ENCODE measurements around the gene TESK1. TPM values are rescaled to one million over a fixed set of nuclear protein-coding genes. Genes with fewer than 3 reads are reported as not detected.
"Not testable (repeated sequence)": the region's sequence is repeated elsewhere in the genome, so short reads cannot be mapped to it uniquely, and the experiment has no call there.

Gene TESK1
- total RNA-seq, 1 donor = 7.7 TPM

DNA sequence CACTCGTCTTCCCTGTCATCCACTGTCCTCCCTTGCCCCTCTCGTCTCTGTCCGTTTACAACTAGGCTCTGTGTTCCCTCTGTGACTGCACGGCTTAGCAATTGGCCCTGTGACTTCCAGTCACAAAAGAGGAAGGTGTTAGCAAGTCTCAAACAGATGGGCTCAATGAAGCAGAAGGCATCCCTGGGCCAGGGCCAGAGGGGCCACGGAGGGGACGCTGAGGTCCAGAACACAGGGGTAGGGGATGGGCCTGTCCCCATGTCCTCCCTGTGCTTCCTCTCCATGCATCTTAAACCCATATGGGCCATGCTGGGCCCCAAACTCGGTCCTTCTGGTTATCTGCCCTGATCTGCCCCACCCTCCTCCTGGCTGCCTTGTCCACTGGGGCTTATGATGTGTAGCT, 13.3 kb downstream of the TESK1 start, which contains the start of gene CD72:
Gene CD72 (minus strand): TSS at position 89 of the 403 bp plus-strand sequence. CDS start 110 bp downstream, outside the sequence.
- Histone ChIP-seq H3K4me3 (ENCODE audit: low read length) (peak within 1 kb of the TSS; percentile 44), H3K9me3 (ENCODE audit: low read depth, low read length) (no peaks in the 10 kb centered on the region), H3K4me1 (ENCODE audit: insufficient read depth, low read length) (peaks cover 58% of the 10 kb centered on the region), H3K27me3 (ENCODE audit: insufficient read depth, low read length) (no peaks in the 10 kb centered on the region)

DNA sequence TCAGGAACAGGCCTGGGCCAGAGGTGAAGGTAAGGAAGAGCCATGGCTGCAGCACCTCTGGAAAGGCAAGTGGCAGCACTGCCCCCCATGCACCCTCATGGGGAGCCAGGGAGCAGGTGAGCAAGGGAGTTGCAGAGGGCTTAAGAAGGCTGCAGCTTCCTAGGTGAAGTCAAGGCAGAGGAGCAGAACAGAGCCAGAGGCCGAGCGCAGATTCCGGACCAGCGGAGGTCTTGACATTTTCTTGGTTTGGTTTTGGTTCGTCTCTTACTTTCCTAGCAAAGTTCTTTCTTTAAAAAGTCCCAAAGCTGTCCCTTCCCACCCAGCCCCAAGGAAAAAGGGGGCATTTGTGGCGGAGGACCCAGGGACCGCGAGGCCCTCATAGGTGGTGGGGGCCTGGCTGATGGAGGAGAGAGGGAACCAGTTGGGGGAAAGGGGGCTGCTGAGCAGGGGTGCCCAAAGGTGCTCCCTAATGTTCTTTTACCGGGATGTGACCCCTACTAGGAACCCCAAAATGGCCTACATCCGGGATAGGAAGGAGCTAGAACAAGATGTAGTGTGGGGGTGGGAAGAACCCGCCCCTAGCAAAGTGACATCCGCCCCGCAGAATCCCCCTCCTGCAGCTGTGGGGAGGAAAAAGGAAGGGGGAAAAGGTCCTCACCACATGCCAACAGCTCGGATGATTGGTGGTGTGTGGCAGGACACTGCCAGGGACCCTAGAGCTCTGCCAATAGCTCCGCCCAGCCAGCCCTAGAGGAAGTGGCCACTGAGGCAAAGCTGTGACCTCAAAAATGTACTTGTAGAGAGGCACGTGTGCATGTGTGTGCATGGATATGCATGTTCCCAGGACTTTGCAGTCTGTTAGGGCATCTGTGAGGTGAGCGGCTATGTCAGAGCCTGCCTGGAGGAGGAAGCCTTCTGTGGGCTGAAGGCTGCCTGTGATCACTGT, 14.1 kb downstream of the TESK1 start:
- Histone ChIP-seq H3K4me1 (ENCODE audit: insufficient read depth, low read length) (peaks cover 53% of the 10 kb centered on the region), H3K4me3 (ENCODE audit: low read length) (no peak overlapping the region), H3K9me3 (ENCODE audit: low read depth, low read length) (no peaks in the 10 kb centered on the region), H3K27me3 (ENCODE audit: insufficient read depth, low read length) (no peaks in the 10 kb centered on the region)

GRCh38 chr9:35619800-35620158, 14.7 kb downstream of the TESK1 start:
- peaks cover 53% of the 10 kb centered on the region for H3K4me1 ChIP-seq (ENCODE audit: insufficient read depth, low read length)
- H3K9me3 ChIP-seq (ENCODE audit: low read depth, low read length) = no peaks in the 10 kb centered on the region
- no peaks in the 10 kb centered on the region for H3K27me3 ChIP-seq (ENCODE audit: insufficient read depth, low read length)
- H3K4me3 ChIP-seq (ENCODE audit: low read length) = no peak overlapping the region

DNA sequence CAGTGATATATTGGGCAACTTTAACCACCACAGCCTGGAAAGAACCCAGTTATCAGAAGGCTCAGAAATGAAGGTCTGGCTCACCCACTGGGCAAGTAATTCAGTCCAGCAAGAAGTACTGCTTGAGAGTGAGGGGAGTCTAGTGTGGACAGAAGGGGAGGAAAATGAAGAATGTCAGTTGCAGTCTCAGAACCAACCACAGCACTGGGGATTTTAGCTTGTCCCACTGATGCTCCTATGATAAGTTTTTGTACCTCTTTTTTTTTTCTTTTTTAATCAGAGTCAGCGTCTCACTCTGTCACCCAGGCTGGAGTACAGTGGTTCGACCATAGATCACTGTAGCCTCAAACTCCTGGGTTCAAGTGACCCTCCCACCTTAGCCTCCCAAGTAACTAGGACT, 22.5 kb downstream of the TESK1 start:
- H3K4me1 ChIP-seq (ENCODE audit: insufficient read depth, low read length) = peaks cover 4% of the 10 kb centered on the region
- no peaks in the 10 kb centered on the region for H3K27me3 ChIP-seq (ENCODE audit: insufficient read depth, low read length)
- no peaks in the 10 kb centered on the region for H3K9me3 ChIP-seq (ENCODE audit: low read depth, low read length)
- H3K4me3 ChIP-seq (ENCODE audit: low read length) = no peak overlapping the region

GRCh38 chr9:35628389-35628991, 23.4 kb downstream of the TESK1 start:
- H3K27me3 ChIP-seq (ENCODE audit: insufficient read depth, low read length) = no peaks in the 10 kb centered on the region
- H3K4me1 ChIP-seq (ENCODE audit: insufficient read depth, low read length) = peaks cover 4% of the 10 kb centered on the region
- no peak overlapping the region for H3K4me3 ChIP-seq (ENCODE audit: low read length)
- no peaks in the 10 kb centered on the region for H3K9me3 ChIP-seq (ENCODE audit: low read depth, low read length)

DNA sequence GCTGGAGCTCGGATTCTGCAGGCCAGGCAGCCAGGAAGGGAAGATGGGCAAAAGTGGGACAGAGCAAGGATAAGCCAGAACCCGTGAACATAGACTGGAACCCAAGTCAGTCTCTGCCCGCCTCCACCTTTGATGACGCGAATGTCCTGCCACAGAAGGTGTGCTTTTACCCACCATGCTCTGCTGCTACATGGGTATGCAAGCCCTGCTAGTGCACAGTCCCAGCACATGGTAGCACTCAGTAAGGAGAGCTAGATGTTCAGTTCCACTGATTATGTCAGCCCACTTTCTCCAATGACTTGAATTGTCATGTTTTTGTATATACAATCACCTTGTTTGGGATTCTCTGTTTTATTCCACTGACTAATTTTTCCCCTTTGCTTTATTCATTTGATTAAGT, 24.5 kb downstream of the TESK1 start:
- H3K4me1 ChIP-seq (ENCODE audit: insufficient read depth, low read length) = peaks cover 9% of the 10 kb centered on the region
- no peaks in the 10 kb centered on the region for H3K27me3 ChIP-seq (ENCODE audit: insufficient read depth, low read length)
- H3K4me3 ChIP-seq (ENCODE audit: low read length) = no peak overlapping the region
- H3K9me3 ChIP-seq (ENCODE audit: low read depth, low read length) = no peaks in the 10 kb centered on the region

- Histone ChIP-seq H3K9me3 (ENCODE audit: low read depth, low read length) (no peaks in the 10 kb centered on the region), H3K27me3 (ENCODE audit: insufficient read depth, low read length) (no peaks in the 10 kb centered on the region), H3K4me1 (ENCODE audit: insufficient read depth, low read length) (peaks cover 67% of the 10 kb centered on the region), H3K4me3 (ENCODE audit: low read length) (no peak overlapping the region)
These were observed 30.7 kb downstream of the TESK1 start for GRCh38 chr9:35635730-35636129.

DNA sequence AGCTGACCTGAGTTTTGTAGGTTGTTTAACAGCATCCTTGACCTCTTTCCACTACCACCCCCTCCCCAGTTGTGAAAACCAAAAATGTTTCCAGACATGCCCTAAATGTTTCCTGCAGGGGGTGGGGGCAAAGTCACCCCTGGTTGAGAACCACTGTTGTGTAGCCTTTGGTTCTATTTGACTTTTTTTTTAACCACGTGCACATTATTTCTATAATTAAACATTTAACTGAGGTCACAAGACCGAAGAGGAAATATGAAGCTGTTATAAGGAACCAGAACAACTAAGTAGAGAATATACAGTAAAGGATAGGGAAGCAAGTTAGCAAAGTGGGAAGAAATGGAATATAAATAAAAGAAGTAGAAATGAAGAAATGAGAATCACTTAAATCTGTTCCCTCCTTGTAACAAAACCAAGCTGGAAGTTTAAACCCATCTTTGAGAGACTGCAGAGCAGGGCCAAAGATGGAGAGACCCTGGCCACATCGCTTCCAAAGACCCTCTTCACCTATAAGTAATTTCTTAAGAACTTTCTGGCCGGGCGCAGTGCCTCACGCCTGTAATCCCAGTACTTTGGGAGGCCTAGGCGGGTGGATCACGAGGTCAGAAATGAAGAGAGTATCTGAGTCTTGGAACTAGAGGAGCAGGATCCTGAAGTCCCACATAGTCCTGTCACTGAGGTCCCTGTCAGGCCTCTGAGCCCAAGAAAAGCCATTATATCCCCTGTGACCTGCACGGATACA, 31.2 kb downstream of the TESK1 start:
- Histone ChIP-seq H3K9me3 (ENCODE audit: low read depth, low read length) (no peaks in the 10 kb centered on the region), H3K4me3 (ENCODE audit: low read length) (no peak overlapping the region), H3K27me3 (ENCODE audit: insufficient read depth, low read length) (no peaks in the 10 kb centered on the region), H3K4me1 (ENCODE audit: insufficient read depth, low read length) (peaks cover 73% of the 10 kb centered on the region)

DNA sequence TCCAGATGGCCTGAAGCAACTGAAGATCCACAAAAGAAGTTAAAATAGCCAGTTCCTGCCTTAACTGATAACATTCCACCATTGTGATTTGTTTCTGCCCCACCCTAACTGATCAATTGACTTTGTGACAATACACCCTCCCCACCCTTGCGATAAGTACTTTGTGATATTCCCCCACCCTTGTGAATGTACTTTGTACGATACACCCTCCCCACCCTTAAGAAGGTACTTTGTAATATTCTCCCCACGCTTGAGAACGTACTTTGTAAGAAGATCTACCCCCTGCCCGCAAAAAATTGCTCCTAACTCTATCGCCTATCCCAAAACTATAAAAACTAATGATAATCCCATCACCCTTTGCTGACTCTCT, 31.8 kb downstream of the TESK1 start:
- H3K27me3 ChIP-seq (ENCODE audit: insufficient read depth, low read length); H3K9me3 ChIP-seq (ENCODE audit: low read depth, low read length); H3K4me3 ChIP-seq (ENCODE audit: low read length): not testable (repeated sequence)
- peaks cover 78% of the 10 kb centered on the region for H3K4me1 ChIP-seq (ENCODE audit: insufficient read depth, low read length)

DNA sequence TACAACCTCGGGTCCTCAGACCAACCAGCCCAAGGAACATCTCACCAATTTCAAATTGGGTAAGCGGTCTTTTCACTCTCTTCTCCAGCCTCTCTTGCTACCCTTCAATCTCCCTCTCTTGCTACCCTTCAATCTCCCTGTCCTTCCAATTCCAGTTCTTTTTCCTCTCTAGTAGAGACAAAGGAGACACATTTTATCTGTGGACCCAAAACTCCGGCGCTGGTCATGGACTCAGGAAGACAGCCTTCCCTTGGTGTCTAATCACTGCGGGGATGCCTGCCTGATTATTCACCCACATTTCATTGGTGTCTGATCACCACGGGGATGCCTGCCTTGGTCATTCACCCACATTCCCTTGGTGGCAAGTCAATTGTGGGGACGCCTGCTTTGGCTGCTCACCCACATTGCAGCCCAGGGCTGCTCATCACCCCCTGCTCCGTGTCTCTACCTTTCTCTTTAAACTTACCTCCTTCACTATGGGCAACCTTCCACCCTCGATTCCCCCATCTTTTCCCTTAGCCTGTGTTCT, 32.4 kb downstream of the TESK1 start:
- H3K9me3 ChIP-seq (ENCODE audit: low read depth, low read length); H3K4me3 ChIP-seq (ENCODE audit: low read length); H3K27me3 ChIP-seq (ENCODE audit: insufficient read depth, low read length): not testable (repeated sequence)
- peaks cover 85% of the 10 kb centered on the region for H3K4me1 ChIP-seq (ENCODE audit: insufficient read depth, low read length)

DNA sequence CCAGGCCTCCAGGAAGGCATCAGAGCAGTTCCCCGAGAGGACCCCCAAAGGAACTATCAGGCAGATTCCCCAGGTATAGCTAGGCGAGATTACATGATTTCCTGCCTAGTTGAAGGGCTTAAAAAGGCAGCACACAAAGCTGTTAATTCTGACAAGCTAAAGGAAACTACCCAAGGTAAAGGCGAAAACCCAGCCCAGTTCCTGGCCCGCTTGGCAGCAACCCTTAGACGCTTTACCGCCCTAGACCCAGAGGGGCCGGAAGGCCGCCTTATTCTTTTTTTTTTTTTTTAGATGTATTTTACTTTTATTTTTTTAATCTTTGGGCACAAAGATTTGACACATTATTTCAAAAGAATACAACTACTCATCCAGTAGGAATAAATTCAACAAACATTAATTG, 33.7 kb downstream of the TESK1 start:
- not testable (repeated sequence) for H3K4me3 ChIP-seq (ENCODE audit: low read length); H3K27me3 ChIP-seq (ENCODE audit: insufficient read depth, low read length); H3K9me3 ChIP-seq (ENCODE audit: low read depth, low read length)
- peaks cover 96% of the 10 kb centered on the region for H3K4me1 ChIP-seq (ENCODE audit: insufficient read depth, low read length)

DNA sequence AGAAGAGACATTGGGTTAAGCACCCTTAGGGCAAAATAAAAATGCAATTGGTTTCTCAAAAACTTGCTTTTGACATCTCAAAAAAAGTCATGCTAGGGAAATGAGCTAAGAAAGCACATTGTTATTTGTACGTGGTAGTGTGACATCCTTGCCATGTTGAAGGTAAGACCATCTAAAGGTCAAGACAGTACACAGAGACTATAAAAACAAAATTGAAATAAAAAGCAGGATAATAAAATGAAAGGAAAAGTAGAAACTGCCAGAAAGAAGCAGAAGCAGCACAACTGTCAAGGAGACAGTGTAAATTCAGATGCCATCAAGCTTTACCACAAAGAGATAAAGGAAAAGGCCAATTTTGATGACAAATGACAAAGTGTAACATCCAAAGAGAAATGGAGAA, 34.2 kb downstream of the TESK1 start:
- not testable (repeated sequence) for H3K4me3 ChIP-seq (ENCODE audit: low read length); H3K9me3 ChIP-seq (ENCODE audit: low read depth, low read length)
- H3K4me1 ChIP-seq (ENCODE audit: insufficient read depth, low read length) = peaks cover 98% of the 10 kb centered on the region

GRCh38 chr9:35639631-35640030, 34.6 kb downstream of the TESK1 start:
- no peaks in the 10 kb centered on the region for H3K27me3 ChIP-seq (ENCODE audit: insufficient read depth, low read length)
- H3K4me1 ChIP-seq (ENCODE audit: insufficient read depth, low read length) = peaks cover 98% of the 10 kb centered on the region
- H3K9me3 ChIP-seq (ENCODE audit: low read depth, low read length) = no peaks in the 10 kb centered on the region
- no peak overlapping the region for H3K4me3 ChIP-seq (ENCODE audit: low read length)

More for the DNA sequence above, 34.2 kb downstream of the TESK1 start:
- H3K27me3 ChIP-seq (ENCODE audit: insufficient read depth, low read length) = not testable (repeated sequence)

DNA sequence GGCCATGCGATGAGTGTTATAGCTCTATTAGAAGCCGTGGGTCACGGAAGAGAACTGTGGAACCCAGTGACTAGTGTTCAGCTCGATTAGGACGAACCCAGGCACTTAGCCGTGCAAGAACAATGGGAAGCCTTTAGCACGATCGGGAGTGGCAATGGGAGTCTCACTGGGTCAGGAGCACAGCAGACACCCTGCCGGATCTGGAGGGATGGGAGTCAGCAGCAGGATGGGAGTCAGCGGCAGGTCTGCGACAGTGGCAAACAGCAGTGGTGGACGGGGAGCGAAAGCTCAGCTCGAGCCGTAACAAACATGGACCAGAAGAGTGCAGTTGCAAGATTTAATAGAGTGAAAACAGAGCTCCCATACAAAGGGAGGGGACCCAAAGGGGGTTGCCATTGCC, 35.4 kb downstream of the TESK1 start:
- not testable (repeated sequence) for H3K27me3 ChIP-seq (ENCODE audit: insufficient read depth, low read length); H3K4me3 ChIP-seq (ENCODE audit: low read length); H3K9me3 ChIP-seq (ENCODE audit: low read depth, low read length)
- H3K4me1 ChIP-seq (ENCODE audit: insufficient read depth, low read length) = peaks cover 98% of the 10 kb centered on the region

GRCh38 chr9:35641478-35641877, 36.4 kb downstream of the TESK1 start:
- not testable (repeated sequence) for H3K27me3 ChIP-seq (ENCODE audit: insufficient read depth, low read length); H3K4me3 ChIP-seq (ENCODE audit: low read length); H3K9me3 ChIP-seq (ENCODE audit: low read depth, low read length)
- H3K4me1 ChIP-seq (ENCODE audit: insufficient read depth, low read length) = peaks cover 97% of the 10 kb centered on the region
